GM19468 (cell line): Measurements from ENCODE around the gene TTLL7.

ENCODE experiments used
- ATAC-seq: cut with Tn5 transposase; IDR thresholded peaks from one replicate; pipeline ENCODE4 v1.9.1; 2021; ENCODE audit warnings: mild to moderate bottlenecking, moderate library complexity, moderate number of reproducible peaks; ENCODE audit not compliant: unreplicated experiment; ENCODE audit errors: extremely low read depth

Gene TTLL7

GRCh38 chr1:83896299-83896698 lies 102.6 kb downstream of the TTLL7 start:
- no peak for ATAC-seq

GRCh38 chr1:83889707-83890106 lies 109.2 kb downstream of the TTLL7 start:
- ATAC-seq, result no peak

GRCh38 chr1:83887483-83887882 lies 111.4 kb downstream of the TTLL7 start:
- no peak for ATAC-seq

- no peak for ATAC-seq
These were observed 115.0 kb downstream of the TTLL7 start for GRCh38 chr1:83883979-83884378.

GRCh38 chr1:83882906-83883305 lies 116.0 kb downstream of the TTLL7 start:
- no peak for ATAC-seq

GRCh38 chr1:83872515-83872914 lies 126.4 kb downstream of the TTLL7 start:
- no peak for ATAC-seq

GRCh38 chr1:83864991-83865390 lies 133.9 kb downstream of the TTLL7 start:
- no peak for ATAC-seq

GRCh38 chr1:83860490-83861221 lies 138.3 kb downstream of the TTLL7 start:
- ATAC-seq, result peak; percentile 77

GRCh38 chr1:83857716-83858115 lies 141.2 kb downstream of the TTLL7 start:
- no peak for ATAC-seq

- ATAC-seq, result no peak
These were observed 141.8 kb downstream of the TTLL7 start for GRCh38 chr1:83857103-83857502.

- ATAC-seq, result no peak
These were observed 142.6 kb downstream of the TTLL7 start for GRCh38 chr1:83856381-83856780.

- ATAC-seq, result no peak
These were observed 144.5 kb downstream of the TTLL7 start for GRCh38 chr1:83854456-83854855.

- no peak for ATAC-seq
These were observed 148.1 kb downstream of the TTLL7 start for GRCh38 chr1:83850834-83851233.

- ATAC-seq, result no peak
These were observed 149.5 kb downstream of the TTLL7 start for GRCh38 chr1:83849191-83850061.

GRCh38 chr1:83846138-83846537 lies 152.8 kb downstream of the TTLL7 start:
- no peak for ATAC-seq

- ATAC-seq, result no peak
These were observed 153.4 kb downstream of the TTLL7 start for GRCh38 chr1:83845437-83846071.

- no peak for ATAC-seq
These were observed 154.4 kb downstream of the TTLL7 start for GRCh38 chr1:83844546-83844945.

GRCh38 chr1:83839566-83840173 lies 159.3 kb downstream of the TTLL7 start:
- no peak for ATAC-seq

GRCh38 chr1:83838573-83838972 lies 160.4 kb downstream of the TTLL7 start:
- ATAC-seq, result no peak

GRCh38 chr1:83836543-83836942 lies 162.4 kb downstream of the TTLL7 start:
- no peak for ATAC-seq
